HG03558 (cell line): ENCODE results near the gene MATN4.

Experiments used
- ATAC-seq: cut with Tn5 transposase; IDR thresholded peaks from one replicate; pipeline ENCODE4 v1.9.1; 2021; ENCODE audit warnings: moderate number of reproducible peaks; ENCODE audit not compliant: unreplicated experiment; ENCODE audit errors: extremely low read depth

Gene MATN4

GRCh38 chr20:45316150-45317080 is 8.3 kb upstream of the MATN4 start:
- ATAC-seq: no peak

GRCh38 chr20:45315672-45316071 is 7.6 kb upstream of the MATN4 start:
- no peak for ATAC-seq

- ATAC-seq: no peak
These were observed 5.8 kb upstream of the MATN4 start for GRCh38 chr20:45313943-45314342.

GRCh38 chr20:45313065-45313695 is 5.1 kb upstream of the MATN4 start:
- ATAC-seq: no peak

GRCh38 chr20:45312241-45312640 is 4.1 kb upstream of the MATN4 start:
- no peak for ATAC-seq

- ATAC-seq: no peak
These were observed 3.6 kb upstream of the MATN4 start for GRCh38 chr20:45311589-45312211.

- no peak for ATAC-seq
These were observed 976 bp upstream of the MATN4 start for GRCh38 chr20:45309075-45309474.

- no peak for ATAC-seq
These were observed 941 bp downstream of the MATN4 start for GRCh38 chr20:45307076-45307640.

- no peak for ATAC-seq
These were observed 1.6 kb downstream of the MATN4 start, which contains the start of gene RBPJL for GRCh38 chr20:45306431-45306982. Gene RBPJL, plus strand, starts transcription at chr20:45306840. Its CDS starts 83 bp downstream, at chr20:45306923.

- ATAC-seq: no peak
These were observed 2.8 kb downstream of the MATN4 start for GRCh38 chr20:45305262-45305661.

GRCh38 chr20:45304464-45304999 is 3.6 kb downstream of the MATN4 start:
- no peak for ATAC-seq

- ATAC-seq: no peak
These were observed 4.3 kb downstream of the MATN4 start for GRCh38 chr20:45303586-45304463.

- ATAC-seq: no peak
These were observed 6.3 kb downstream of the MATN4 start for GRCh38 chr20:45301824-45302271.

- no peak for ATAC-seq
These were observed 7.1 kb downstream of the MATN4 start for GRCh38 chr20:45300961-45301360.

GRCh38 chr20:45299786-45300185 is 8.3 kb downstream of the MATN4 start:
- ATAC-seq: no peak

GRCh38 chr20:45297786-45298497 is 10.2 kb downstream of the MATN4 start:
- no peak for ATAC-seq

GRCh38 chr20:45294659-45295058 is 13.4 kb downstream of the MATN4 start:
- no peak for ATAC-seq

- no peak for ATAC-seq
These were observed 14.1 kb downstream of the MATN4 start for GRCh38 chr20:45294003-45294368.
